ENCODE results near the gene PLEKHA5.
A peak's percentile ranks its signal among the peaks of the same experiment; 100 is the strongest.
"Not testable (repeated sequence)": the region's sequence is repeated elsewhere in the genome, so short reads cannot be mapped to it uniquely, and the experiment has no call there.

Gene PLEKHA5
- 5.2 to 28.6 (median 25.3) reads per million in 4 experiments for total RNA-seq

- DNase-seq, result peak; percentile 5
Observed at GRCh38 chr12:19129486-19130223, at the start of gene PLEKHA5. Gene PLEKHA5, plus strand, starts transcription at chr12:19129733. Its CDS starts 67 bp downstream, at chr12:19129800.

DNA sequence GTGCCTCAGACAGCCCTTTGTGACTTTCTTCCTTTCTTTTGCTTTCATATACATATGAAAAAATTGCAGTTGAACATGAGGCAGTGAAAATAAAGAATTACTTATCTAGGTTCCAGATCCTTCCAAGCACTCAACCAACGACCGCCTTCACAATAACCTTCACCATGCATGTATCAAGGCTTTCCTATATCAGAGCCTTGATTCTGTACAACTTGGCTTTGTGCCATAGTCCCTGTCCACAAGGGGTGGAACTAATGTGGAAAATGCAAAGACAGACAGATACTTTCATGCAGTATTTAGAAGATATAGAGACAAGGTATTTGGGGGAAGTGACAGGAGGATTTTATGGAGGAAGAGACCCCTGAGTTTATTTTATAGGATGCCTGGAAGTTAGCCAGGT is 48.6 kb upstream of the PLEKHA5 start:
- DNase-seq, result no peak

DNA sequence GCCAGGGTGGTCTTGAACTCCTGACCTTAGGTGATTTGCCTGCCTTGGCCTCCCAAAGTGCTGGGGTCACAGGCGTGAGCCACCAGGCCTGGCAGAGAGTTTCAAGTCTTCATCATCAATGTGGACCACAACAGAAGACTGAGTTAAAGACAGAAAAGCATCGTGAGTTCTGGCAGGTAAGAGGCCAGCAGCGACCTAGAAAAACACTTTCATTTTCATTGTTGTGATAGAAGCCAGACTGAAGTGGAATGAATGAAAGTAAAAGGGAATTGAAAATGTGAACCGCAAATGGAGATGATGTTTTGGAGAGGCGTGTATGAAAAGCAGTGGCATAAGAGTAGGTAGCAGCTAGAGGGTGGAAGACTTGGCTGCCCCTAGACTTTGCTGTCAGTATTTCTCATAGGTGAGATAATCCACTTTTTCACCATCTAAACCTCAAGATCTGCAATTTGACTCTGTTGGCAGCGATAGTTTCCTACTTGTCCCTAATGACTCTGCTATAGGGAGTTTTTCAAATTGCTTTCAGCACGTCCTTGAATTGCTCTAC is 47.1 kb upstream of the PLEKHA5 start:
- DNase-seq, result no peak

GRCh38 chr12:19084547-19084946 is 45.0 kb upstream of the PLEKHA5 start:
- DNase-seq, result no peak

GRCh38 chr12:19085090-19085489 is 44.4 kb upstream of the PLEKHA5 start:
- no peak for DNase-seq

DNA sequence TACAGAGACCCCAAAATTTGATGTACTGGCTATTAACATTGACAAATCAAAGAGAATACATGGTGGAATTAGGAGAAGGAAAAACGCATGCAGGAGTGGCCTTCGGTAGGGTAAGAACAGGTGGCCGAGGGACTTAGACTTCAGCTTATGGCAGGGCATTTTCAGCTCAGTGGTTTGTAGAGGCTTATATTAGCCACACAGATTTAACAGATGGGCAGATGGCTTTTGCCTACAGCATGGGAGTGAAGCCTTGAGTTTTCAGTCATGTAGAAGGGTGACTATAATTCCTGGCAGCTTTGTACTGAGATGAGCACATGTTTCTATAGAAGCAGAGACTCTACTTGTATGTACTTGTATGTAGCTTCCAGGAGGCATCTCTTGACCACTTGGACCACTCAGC is 40.9 kb upstream of the PLEKHA5 start:
- DNase-seq, result no peak

DNA sequence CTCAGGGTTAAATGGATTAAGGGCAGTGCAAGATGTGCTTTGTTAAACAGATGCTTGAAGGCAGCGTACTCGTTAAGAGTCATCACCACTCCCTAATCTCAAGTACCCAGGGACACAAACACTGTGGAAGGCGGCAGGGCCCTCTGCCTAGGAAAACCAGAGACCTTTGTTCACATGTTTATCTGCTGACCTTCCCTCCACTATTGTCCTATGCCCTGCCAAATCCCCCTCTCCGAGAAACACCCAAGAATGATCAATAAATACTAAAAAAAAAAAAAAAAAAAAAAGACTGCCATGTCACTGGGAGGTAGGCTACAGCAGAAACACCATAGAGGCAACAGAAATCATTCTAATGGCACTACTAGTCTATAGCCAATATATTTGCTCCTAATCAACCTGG is 37.1 kb upstream of the PLEKHA5 start:
- not testable (repeated sequence) for DNase-seq

DNA sequence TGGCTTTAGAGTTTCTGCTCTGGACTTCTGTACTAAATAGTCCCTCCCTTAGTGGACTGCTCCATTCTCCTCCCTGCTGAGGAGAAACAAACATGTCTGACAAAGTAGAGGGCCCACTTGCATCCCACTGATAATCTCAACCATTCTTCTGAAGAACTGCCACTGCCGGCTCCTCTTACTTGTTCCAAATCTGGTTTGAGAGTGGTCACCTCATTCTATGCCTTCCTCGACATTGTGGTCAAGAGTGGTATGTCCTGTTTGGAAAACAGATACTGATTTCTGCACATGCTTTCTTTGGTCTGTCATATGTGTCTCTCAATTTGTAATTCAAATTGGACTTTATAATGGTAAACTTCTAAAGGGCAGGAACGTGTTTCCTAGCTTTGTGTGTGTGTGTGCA is 36.3 kb upstream of the PLEKHA5 start:
- DNase-seq, result no peak

DNA sequence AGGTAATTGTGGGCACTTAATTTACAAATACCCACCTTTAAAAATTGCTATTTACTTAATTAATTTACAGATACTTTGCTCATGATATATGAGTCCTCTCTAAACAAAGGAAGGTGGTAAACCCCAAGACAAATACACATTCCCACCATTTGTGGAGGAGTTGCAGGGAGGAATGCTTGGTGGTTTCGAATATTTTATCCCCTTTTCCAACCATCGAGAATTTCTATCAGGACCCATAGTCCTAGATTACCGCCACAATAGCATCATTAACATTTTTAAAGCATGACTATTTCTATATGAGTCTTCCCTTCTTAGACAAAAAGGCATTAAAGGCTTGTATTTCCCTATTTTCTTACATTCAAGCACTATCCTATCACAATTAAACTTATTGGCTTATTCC is 34.2 kb upstream of the PLEKHA5 start:
- no peak for DNase-seq

DNA sequence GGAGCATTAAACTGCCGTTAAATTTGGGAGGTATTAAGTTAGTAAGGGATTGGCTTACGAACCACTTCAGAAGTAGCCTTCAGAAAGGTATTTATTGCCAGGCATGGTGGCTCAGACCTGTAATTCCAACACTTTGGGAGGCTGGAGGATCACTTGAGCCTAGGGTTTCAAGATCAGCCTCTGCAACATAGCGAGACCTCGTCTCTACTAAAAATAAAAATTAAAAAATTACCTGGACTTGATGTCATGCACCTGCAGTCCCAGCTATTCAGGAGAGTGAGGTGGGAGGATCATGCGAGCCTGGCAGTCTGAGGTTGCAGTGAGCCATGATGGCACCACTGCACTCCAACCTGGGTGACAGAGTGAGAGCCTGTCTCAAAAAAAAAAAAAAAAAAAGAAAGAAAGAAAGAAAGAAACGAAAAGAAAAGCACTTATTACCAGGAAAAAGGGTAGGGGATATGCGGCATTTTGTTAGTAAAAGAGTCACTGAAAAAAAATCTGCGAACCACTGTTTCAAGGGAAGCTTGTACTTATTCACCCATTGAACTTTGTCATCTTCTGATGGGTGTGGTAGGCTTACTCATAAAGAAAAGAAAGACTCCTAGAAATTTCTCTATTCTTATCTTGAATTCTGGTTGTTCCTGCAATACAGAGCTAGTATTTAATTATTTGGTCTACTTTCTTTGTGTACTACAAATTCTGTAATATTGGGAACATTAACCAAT is 33.6 kb upstream of the PLEKHA5 start:
- no peak for DNase-seq

GRCh38 chr12:19105463-19105862 is 24.1 kb upstream of the PLEKHA5 start:
- no peak for DNase-seq

DNA sequence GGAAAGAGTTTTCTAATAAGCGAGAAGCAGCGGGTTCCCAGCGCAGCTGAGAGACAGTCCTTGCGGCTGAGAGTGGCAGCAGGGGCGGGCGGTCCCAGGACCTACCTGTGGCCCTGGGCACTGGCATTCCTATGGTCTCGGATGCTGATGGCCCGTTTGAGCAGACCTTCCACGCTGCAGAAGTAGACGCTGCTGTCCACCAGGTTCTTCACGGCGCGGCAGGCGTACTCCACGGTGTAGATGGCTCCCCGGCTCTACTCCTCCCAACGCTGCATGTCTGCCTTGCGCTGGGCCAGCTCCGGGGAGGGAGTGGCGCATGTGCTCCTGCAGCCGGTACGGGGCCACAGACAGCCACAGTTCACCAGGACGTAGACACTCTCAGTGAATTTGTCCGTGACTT is 21.8 kb upstream of the PLEKHA5 start:
- DNase-seq, result no peak

DNA sequence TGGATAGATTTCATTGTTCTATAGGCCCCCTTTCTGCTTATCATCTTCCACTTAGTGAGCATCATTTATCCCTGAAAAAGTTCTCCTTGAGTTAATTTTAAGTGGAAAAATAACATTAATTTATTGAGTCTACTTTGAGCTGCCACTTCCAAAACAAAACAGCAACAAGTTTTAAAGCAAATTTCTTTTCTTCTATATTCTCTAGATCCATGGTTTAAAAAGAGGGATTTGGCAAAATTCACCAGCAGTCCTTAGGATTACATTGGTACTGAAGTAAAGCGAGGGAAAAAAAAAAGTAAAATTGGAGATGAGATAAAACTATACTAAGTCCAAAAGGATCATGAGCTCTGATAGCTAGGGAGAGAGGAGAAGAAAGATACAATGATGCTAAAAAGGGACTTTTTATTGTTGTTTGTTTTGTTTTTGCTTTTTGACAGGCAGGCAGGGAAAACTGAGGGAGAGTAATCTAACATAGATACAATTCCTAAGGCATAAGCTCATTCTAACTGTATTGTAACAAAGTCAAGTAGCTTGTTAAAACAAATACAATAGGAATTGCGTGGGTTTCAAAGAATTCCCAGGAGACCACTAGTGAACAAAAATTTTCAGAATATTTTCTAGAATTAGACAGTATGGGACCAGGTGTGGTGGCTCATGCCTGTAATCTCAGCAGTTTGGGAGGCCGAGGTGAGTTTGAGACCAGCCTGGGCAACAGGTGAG is 19.2 kb upstream of the PLEKHA5 start:
- DNase-seq, result no peak

DNA sequence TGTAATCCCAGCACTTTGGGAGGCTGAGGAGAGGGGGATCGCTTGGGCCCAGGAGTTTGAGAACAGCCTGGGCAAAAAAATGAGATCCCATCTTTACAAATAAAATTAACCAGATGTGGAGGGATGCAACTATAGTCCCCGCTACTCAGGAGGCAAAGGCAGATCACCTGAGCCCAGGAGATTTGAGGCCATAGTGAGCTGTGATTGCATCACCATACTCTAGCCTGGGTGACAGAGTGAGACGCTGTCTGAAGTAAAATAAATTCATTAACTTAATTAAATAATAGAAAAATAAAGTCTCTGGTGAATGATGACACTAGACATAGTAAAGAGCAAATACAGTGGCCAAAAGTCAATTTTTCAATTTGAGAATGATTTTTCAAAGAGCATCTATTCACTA is 16.1 kb upstream of the PLEKHA5 start:
- no peak for DNase-seq

GRCh38 chr12:19115285-19115684 is 14.2 kb upstream of the PLEKHA5 start:
- no peak for DNase-seq

DNA sequence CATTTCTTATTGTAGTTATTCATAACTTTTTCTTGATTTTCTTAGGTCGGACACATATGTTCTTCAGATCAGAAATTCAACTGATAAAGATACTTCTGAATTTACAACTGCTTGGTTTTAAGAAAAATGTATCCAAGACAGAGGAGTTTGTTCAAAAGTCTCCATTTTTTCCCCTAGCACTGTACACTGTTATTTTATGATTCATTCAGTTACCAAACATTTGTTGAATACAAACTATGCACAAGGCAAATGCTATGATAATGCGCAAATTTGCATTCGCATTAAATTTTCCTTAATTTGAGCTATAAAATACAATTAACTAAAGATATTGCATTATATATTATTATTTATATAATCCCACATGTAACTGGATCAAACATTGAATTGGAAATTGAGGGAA is 10.1 kb upstream of the PLEKHA5 start:
- DNase-seq, result no peak

- no peak for DNase-seq
Observed at GRCh38 chr12:19120795-19121194, 8.7 kb upstream of the PLEKHA5 start.

- no peak for DNase-seq
Observed at GRCh38 chr12:19121449-19122018, 8.0 kb upstream of the PLEKHA5 start.

DNA sequence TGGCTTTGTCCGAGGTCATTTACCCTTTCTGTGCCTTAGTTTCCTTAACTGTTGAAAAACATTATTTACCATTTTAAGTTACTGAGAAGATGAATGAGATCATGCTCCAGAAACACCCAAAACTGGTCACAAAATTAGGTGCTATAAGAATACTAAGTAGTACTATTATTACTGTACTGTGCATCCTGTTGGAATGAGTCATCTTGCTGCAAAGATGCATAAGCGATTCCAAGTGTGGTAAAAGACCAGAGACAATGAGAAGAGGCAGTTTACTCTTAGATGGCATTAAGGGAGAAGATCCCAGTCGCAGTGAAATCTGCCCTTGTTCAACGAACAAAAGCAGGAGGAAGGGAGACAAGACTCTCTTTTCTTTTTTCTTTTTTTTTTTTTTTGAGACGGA is 4.2 kb upstream of the PLEKHA5 start:
- no peak for DNase-seq

- no peak for DNase-seq
Observed at GRCh38 chr12:19127270-19127669, 2.3 kb upstream of the PLEKHA5 start.

DNA sequence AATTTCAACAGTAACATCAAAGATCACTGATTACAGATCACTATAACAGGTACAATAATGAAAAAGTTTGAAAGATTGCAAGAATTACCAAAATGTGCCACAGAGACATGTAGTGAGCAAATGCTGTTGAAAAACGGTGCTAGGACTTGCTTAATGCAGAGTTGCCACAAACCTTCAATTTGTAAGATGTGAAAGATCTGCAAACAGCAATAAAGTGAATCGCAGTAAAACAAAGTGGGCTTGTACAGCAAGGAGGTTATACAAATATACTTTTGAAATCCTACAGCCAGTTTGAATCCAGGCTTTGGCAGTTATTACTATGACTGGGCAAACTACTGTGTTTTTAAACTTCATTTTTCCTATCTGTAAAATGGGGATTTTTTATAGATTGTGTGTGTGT is 1.0 kb upstream of the PLEKHA5 start:
- DNase-seq, result no peak

DNA sequence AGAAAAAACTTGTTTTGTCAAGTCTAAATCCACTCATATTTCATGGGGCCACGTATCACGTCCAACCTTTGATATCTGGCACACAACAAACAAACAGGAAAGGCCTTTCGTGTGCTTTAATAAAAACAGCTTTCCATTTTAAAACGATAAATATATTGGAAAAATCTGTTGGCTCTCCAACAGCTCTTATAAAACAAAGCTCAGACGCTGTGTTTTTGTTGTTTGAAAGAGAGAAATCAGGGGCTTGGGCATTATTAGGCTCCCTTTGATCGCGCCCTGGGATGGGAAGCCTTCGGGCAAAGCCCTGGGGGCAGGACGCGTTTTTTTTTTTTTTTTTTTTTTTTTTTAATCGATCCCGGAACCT is 429 bp upstream of the PLEKHA5 start:
- no peak for DNase-seq

Measured in effector CD8-positive, alpha-beta T cell (primary cell).